Chondrocyte (in vitro differentiated cells): ENCODE measurements around the gene C9orf153. TPM values are rescaled to one million over a fixed set of nuclear protein-coding genes. Genes with fewer than 3 reads are reported as not detected.

Experiments used
- DNase-seq: peaks from one replicate; pipeline ENCODE4 v3.0.0; 2021; ENCODE audit warnings: mixed read lengths, low spot score
- H3K27ac Mint-ChIP-seq: one replicate; pipeline ENCODE4 v1.8.0; 2021; ENCODE audit warnings: mild to moderate bottlenecking, moderate library complexity, mixed read lengths; ENCODE audit not compliant: unreplicated experiment
- H3K27me3 Mint-ChIP-seq: 2 replicates; pipeline ENCODE4 v1.8.0; 2021; ENCODE audit warnings: low read depth, mixed read lengths
- H3K36me3 Mint-ChIP-seq: 2 replicates; pipeline ENCODE4 v1.8.0; 2021; ENCODE audit warnings: low read depth, mixed read lengths
- H3K4me1 Mint-ChIP-seq: 2 replicates; pipeline ENCODE4 v1.8.0; 2021; ENCODE audit warnings: low read depth, mild to moderate bottlenecking, mixed read lengths
- H3K4me3 Mint-ChIP-seq: one replicate; pipeline ENCODE4 v1.8.0; 2021; ENCODE audit warnings: mild to moderate bottlenecking, moderate library complexity, mixed read lengths; ENCODE audit not compliant: unreplicated experiment
- H3K9me3 Mint-ChIP-seq: 2 replicates; pipeline ENCODE4 v1.8.0; 2021; ENCODE audit warnings: low read depth, mixed read lengths
- CTCF ChIP-seq: fragments of 200-600 bp; sonication (generic); IDR thresholded peaks from 2 replicates; pipeline ENCODE4 v1.5.0; 2021; ENCODE audit warnings: antibody characterized with exemption, mild to moderate bottlenecking, moderate library complexity
- total RNA-seq: library from RNA; stranded (reverse); gene quantifications from 3 replicates; pipeline ENCODE4 v1.2.1, GENCODE V29; 2021

C9orf153 gene
- total RNA-seq, 1 donor from 2014 or later = not detected

- Mint-ChIP-seq H3K4me3 (no peak overlapping the region), H3K27ac (no peak overlapping the region), H3K36me3 (no peaks in the 10 kb centered on the region), H3K9me3 (peaks cover 3% of the 10 kb centered on the region), H3K4me1 (peaks cover 3% of the 10 kb centered on the region), H3K27me3 (no peaks in the 10 kb centered on the region)
- TF ChIP-seq CTCF = no peak
- no peak for DNase-seq
Measured at GRCh38 chr9:86252870-86253269, 6.6 kb downstream of the C9orf153 start.

- no peaks in the 10 kb centered on the region for H3K36me3 Mint-ChIP-seq
- no peaks in the 10 kb centered on the region for H3K27me3 Mint-ChIP-seq
Measured at GRCh38 chr9:86250123-86250522, 9.3 kb downstream of the C9orf153 start.

GRCh38 chr9:86248746-86249145 is 10.7 kb downstream of the C9orf153 start:
- H3K4me1 Mint-ChIP-seq = peaks cover 17% of the 10 kb centered on the region
- H3K36me3 Mint-ChIP-seq = no peaks in the 10 kb centered on the region
- peaks cover 3% of the 10 kb centered on the region for H3K9me3 Mint-ChIP-seq
- H3K27me3 Mint-ChIP-seq = no peaks in the 10 kb centered on the region
- H3K4me3 Mint-ChIP-seq = no peak overlapping the region
- H3K27ac Mint-ChIP-seq = no peak overlapping the region
- no peak for DNase-seq
- TF ChIP-seq CTCF = no peak

More at GRCh38 chr9:86250123-86250522, 9.3 kb downstream of the C9orf153 start:
- H3K9me3 Mint-ChIP-seq = peaks cover 3% of the 10 kb centered on the region
- H3K27ac Mint-ChIP-seq = no peak overlapping the region
- DNase-seq = no peak
- no peak overlapping the region for H3K4me3 Mint-ChIP-seq
- no peak for TF ChIP-seq CTCF
- peaks cover 17% of the 10 kb centered on the region for H3K4me1 Mint-ChIP-seq

GRCh38 chr9:86246752-86247161 is 12.7 kb downstream of the C9orf153 start:
- Mint-ChIP-seq H3K4me1 (peaks cover 22% of the 10 kb centered on the region), H3K27ac (no peak overlapping the region), H3K36me3 (no peaks in the 10 kb centered on the region), H3K4me3 (no peak overlapping the region), H3K27me3 (no peaks in the 10 kb centered on the region), H3K9me3 (no peaks in the 10 kb centered on the region)
- no peak for DNase-seq
- peak; percentile 49 for TF ChIP-seq CTCF

GRCh38 chr9:86242071-86242470 is 17.4 kb downstream of the C9orf153 start:
- Mint-ChIP-seq H3K9me3 (no peaks in the 10 kb centered on the region), H3K27ac (no peak overlapping the region), H3K36me3 (no peaks in the 10 kb centered on the region), H3K4me1 (peaks cover 12% of the 10 kb centered on the region), H3K27me3 (no peaks in the 10 kb centered on the region), H3K4me3 (no peak overlapping the region)
- no peak for TF ChIP-seq CTCF
- DNase-seq = no peak
